A549 (cell line): Measurements from ENCODE around the gene CMKLR1. TPM values are rescaled to one million over a fixed set of nuclear protein-coding genes. Genes with fewer than 3 reads are reported as not detected.

Experiments used
- ATAC-seq, 2 experiments: fragments of 200-7000 bp in 1 of 2; fragments of >200 bp in 1 of 2; cut with Nextera tagmentation in 1 of 2; cut with Tn5 transposase in 1 of 2; 3 replicates each; pipeline versions ENCODE4 v1.8.0 to v1.9.1; 2018 to 2020; ENCODE audit warnings: mild to moderate bottlenecking in 1 of 2, moderate library complexity in 1 of 2
- CTCF ChIA-PET: fragments of 300-600 bp; sonication (Branson Sonifier 250); formaldehyde crosslinking; extraction: SDS; loops from one replicate; lab custom pipeline; 2021; ENCODE audit warnings: antibody characterized with exemption, inconsistent platforms; lab: Yijun Ruan, JAX
- POLR2A ChIA-PET: fragments of 350-600 bp; formaldehyde crosslinking; extraction: SDS; loops from one replicate; lab custom pipeline; 2021; ENCODE audit warnings: antibody characterized with exemption, inconsistent platforms; lab: Yijun Ruan, JAX
- DNase-seq, 2 experiments: peaks; one replicate each; pipeline versions ENCODE4 v3.0.0 to v3.0.0-alpha.2; 2011 to 2016; ENCODE audit warnings: low read depth in 1 of 2, low spot score in 1 of 2
- FAIRE-seq: peaks from 2 replicates; lab custom pipeline; 2011; peaks lifted over from hg19 to GRCh38; lab: Jason Lieb, UNC
- H3K27ac ChIP-seq, 2 experiments: fragments of >200 bp; sonication (Bioruptor Twin); formaldehyde crosslinking; 3 replicates each; pipeline ENCODE4 v1.5.1; 2016 to 2017
- H3K4me1 ChIP-seq: fragments of >200 bp; sonication (Bioruptor Twin); formaldehyde crosslinking; 3 replicates; pipeline ENCODE4 v1.6.1; 2016
- H3K4me2 ChIP-seq: fragments of >200 bp; sonication (Bioruptor Twin); formaldehyde crosslinking; 3 replicates; pipeline ENCODE4 v1.6.1; 2016
- H3K4me3 ChIP-seq: fragments of >200 bp; sonication (Bioruptor Twin); formaldehyde crosslinking; 3 replicates; pipeline ENCODE4 v1.5.1; 2016
- H3K9me3 ChIP-seq: fragments of >200 bp; sonication (Bioruptor Twin); formaldehyde crosslinking; 3 replicates; pipeline ENCODE4 v1.6.1; 2016
- BHLHE40 ChIP-seq: IDR thresholded peaks from 2 replicates; pipeline ENCODE4 v1.6.1; 2012; ENCODE audit warnings: low read depth, low read length, inconsistent platforms
- CBX8 ChIP-seq: fragments of 200-600 bp; sonication (generic); IDR thresholded peaks from 2 replicates; pipeline ENCODE4 v1.6.1; 2016
- CHD2 ChIP-seq: fragments of 150-350 bp; IDR thresholded peaks from 2 replicates; pipeline ENCODE4 v1.6.1; 2014; ENCODE audit warnings: low read length; ENCODE audit not compliant: partially characterized antibody
- CHD4 ChIP-seq: fragments of 200-600 bp; sonication (generic); IDR thresholded peaks from 2 replicates; pipeline ENCODE4 v1.6.1; 2016; ENCODE audit warnings: antibody characterized with exemption, mild to moderate bottlenecking, borderline replicate concordance
- CTCF ChIP-seq: fragments of >200 bp; sonication (Bioruptor Twin); formaldehyde crosslinking; IDR thresholded peaks from 3 replicates; pipeline ENCODE4 v1.5.1; 2016
- E2F6 ChIP-seq: IDR thresholded peaks from 2 replicates; pipeline ENCODE4 v1.6.1; 2012; ENCODE audit warnings: low read depth, borderline replicate concordance
- EHF ChIP-seq: fragments of 250-450 bp; sonication (Bioruptor Pico); IDR thresholded peaks from 2 replicates; pipeline ENCODE4 v1.5.0; 2020; ENCODE audit warnings: mild to moderate bottlenecking
- ELK1 ChIP-seq: fragments of 150-350 bp; IDR thresholded peaks from 2 replicates; pipeline ENCODE4 v1.6.1; 2014; ENCODE audit warnings: low read depth, mild to moderate bottlenecking, low read length
- FOXS1 ChIP-seq: fragments of 250-450 bp; sonication (Bioruptor Pico); IDR thresholded peaks from 2 replicates; pipeline ENCODE4 v1.5.0; 2020; ENCODE audit warnings: mild to moderate bottlenecking, moderate library complexity
- HDAC2 ChIP-seq: fragments of 200-600 bp; sonication (generic); IDR thresholded peaks from 2 replicates; pipeline ENCODE4 v1.6.1; 2016
- HOXA7 ChIP-seq: fragments of 250-450 bp; sonication (Bioruptor Pico); IDR thresholded peaks from 2 replicates; pipeline ENCODE4 v1.5.0; 2020; ENCODE audit warnings: mild to moderate bottlenecking, moderate library complexity
- HOXB13 ChIP-seq: fragments of 250-450 bp; sonication (Bioruptor Pico); IDR thresholded peaks from 2 replicates; pipeline ENCODE4 v1.5.0; 2020; ENCODE audit warnings: low read depth, mild to moderate bottlenecking, moderate library complexity
- JUN ChIP-seq, 2 experiments: fragments of >200 bp; sonication (Bioruptor Twin); formaldehyde crosslinking; IDR thresholded peaks; 2 replicates in 1 of 2; 3 replicates in 1 of 2; pipeline ENCODE4 v1.6.1; 2016 to 2017
- JUNB ChIP-seq: fragments of >200 bp; sonication (Bioruptor Twin); formaldehyde crosslinking; IDR thresholded peaks from 2 replicates; pipeline ENCODE4 v1.6.1; 2016
- MAX ChIP-seq: IDR thresholded peaks from 2 replicates; pipeline ENCODE4 v1.6.1; 2012
- MYC ChIP-seq: IDR thresholded peaks from 2 replicates; pipeline ENCODE4 v1.6.1; 2012; ENCODE audit warnings: mild to moderate bottlenecking, inconsistent platforms, low read length, improper control_type of control experiment, borderline replicate concordance
- PBX3 ChIP-seq: IDR thresholded peaks from 2 replicates; pipeline ENCODE4 v1.6.1; 2012
- POLR2AphosphoS2 ChIP-seq: conservative IDR thresholded peaks from 2 replicates; pipeline ENCODE4 v1.6.1; 2012; ENCODE audit warnings: low read length, improper control_type of control experiment, inconsistent platforms
- RFX5 ChIP-seq: fragments of 450-650 bp; IDR thresholded peaks from 2 replicates; pipeline ENCODE4 v1.7.1; 2014; ENCODE audit warnings: antibody characterized with exemption, mild to moderate bottlenecking, moderate library complexity
- RNF2 ChIP-seq: fragments of 200-600 bp; sonication (generic); IDR thresholded peaks from 2 replicates; pipeline ENCODE4 v1.6.1; 2016; ENCODE audit warnings: low read depth, mild to moderate bottlenecking, antibody characterized with exemption, moderate library complexity, borderline replicate concordance
- SMC3 ChIP-seq: fragments of >200 bp; sonication (Bioruptor Twin); formaldehyde crosslinking; IDR thresholded peaks from 3 replicates; pipeline ENCODE4 v1.6.1; 2018; ENCODE audit warnings: inconsistent platforms
- ZC3H11A ChIP-seq: fragments of 450-650 bp; IDR thresholded peaks from 2 replicates; pipeline ENCODE4 v1.6.1; 2014; ENCODE audit warnings: antibody characterized with exemption, mild to moderate bottlenecking
- ZFP36 ChIP-seq: fragments of 450-650 bp; IDR thresholded peaks from 2 replicates; pipeline ENCODE4 v1.6.1; 2014; ENCODE audit warnings: borderline replicate concordance; ENCODE audit not compliant: partially characterized antibody
- WGBS: methylation state at CpG from one replicate; pipeline ENCODE4 v1.1.6; 2017; ENCODE audit errors: missing lambda C conversion rate; 5-methylcytosine and 5-hydroxymethylcytosine counted together
- polyA plus RNA-seq, 4 experiments: library from polyadenylated mRNA; depleted of rRNA in 3 of 4; stranded (reverse); fragments of >200 nt; fragmentation: RNase III in 1 of 4; extraction: RNeasy Plus Mini Kit Qiagen cat#74134 plus additional on column Dnase treatment in 1 of 4; gene quantifications; 2 replicates in 3 of 4; 3 replicates in 1 of 4; pipeline ENCODE4 v1.2.3, GENCODE V29; 2011 to 2017

Gene CMKLR1
- polyA plus RNA-seq, 2 of the 4 experiments (the other 2 are of a cell fraction): not detected

- DNase-seq (no peak), ATAC-seq (peak; percentile 19 to 53; a peak in 3 of 6 replicates), FAIRE-seq (no peak)
- H3K9me3 ChIP-seq: no peaks in the 10 kb centered on the region
- CTCF ChIA-PET: no interaction called here
- no peak overlapping the region for H3K4me3 ChIP-seq
- TF ChIP-seq RFX5: no peak
- TF ChIP-seq MYC: no peak
- no peak for TF ChIP-seq HOXB13 (CRISPR knock-in tag)
- no peak for TF ChIP-seq E2F6
- TF ChIP-seq JUNB: no peak
- TF ChIP-seq ZFP36: no peak
- no peak for TF ChIP-seq HDAC2
- no peak for TF ChIP-seq SMC3
- TF ChIP-seq POLR2AphosphoS2: no peak
- TF ChIP-seq CHD2: no peak
- TF ChIP-seq CBX8: no peak
- no peak for TF ChIP-seq MAX
- no peak for TF ChIP-seq RNF2
- no peak for TF ChIP-seq BHLHE40
- TF ChIP-seq CTCF: no peak
- no peak for TF ChIP-seq EHF (CRISPR knock-in tag)
- no peak for TF ChIP-seq HOXA7
- TF ChIP-seq CHD4: no peak
- no peak for TF ChIP-seq ZC3H11A
- POLR2A ChIA-PET: no interaction called here
- H3K27ac ChIP-seq: no peak overlapping the region
- no peak overlapping the region for H3K4me2 ChIP-seq
- WGBS: 12% methylated on average over 6 of the region's 8 CpGs
- no peaks in the 10 kb centered on the region for H3K4me1 ChIP-seq
Measured at GRCh38 chr12:108341854-108342847, 3.0 kb upstream of the CMKLR1 start.

GRCh38 chr12:108341356-108341755, 2.2 kb upstream of the CMKLR1 start:
- DNase-seq: no peak

More at GRCh38 chr12:108341356-108341755, 2.2 kb upstream of the CMKLR1 start:
- ATAC-seq: no peak
- POLR2A ChIA-PET: no interaction called here
- no peaks in the 10 kb centered on the region for H3K4me1 ChIP-seq
- H3K9me3 ChIP-seq: no peaks in the 10 kb centered on the region
- TF ChIP-seq SMC3 (no peak), HDAC2 (no peak), ELK1 (no peak), JUN (IDR thresholded peaks at IDR 0.05) (no peak), PBX3 (no peak), FOXS1 (no peak)
- TF ChIP-seq, all 56 proteins: peak for 0
- no peak overlapping the region for H3K4me3 ChIP-seq
- CTCF ChIA-PET: no interaction called here
- no peak overlapping the region for H3K27ac ChIP-seq
- H3K4me2 ChIP-seq: no peak overlapping the region
- 36% methylated on average over 3 of the region's 3 CpGs for WGBS
- no peak for FAIRE-seq
